SK-N-SH treated with all-trans-retinoic acid at 6 μM for 48 hours (cell line): ENCODE results near the gene KCNC3.

Experiments used
- ZC3H10 ChIP-seq: fragments of 250-450 bp; sonication (Bioruptor Pico); IDR thresholded peaks from 2 replicates; pipeline ENCODE4 v1.5.1; 2021; ENCODE audit warnings: mild to moderate bottlenecking, moderate library complexity
- ZFP3 ChIP-seq: fragments of 250-450 bp; sonication (Bioruptor Pico); IDR thresholded peaks from 2 replicates; pipeline ENCODE4 v1.5.0; 2020; ENCODE audit warnings: mild to moderate bottlenecking, moderate library complexity
- ZNF565 ChIP-seq: fragments of 450-650 bp; formaldehyde crosslinking; conservative IDR thresholded peaks from 2 replicates; pipeline ENCODE4 v1.5.0; 2020; ENCODE audit warnings: low read depth, mild to moderate bottlenecking, moderate library complexity

DNA sequence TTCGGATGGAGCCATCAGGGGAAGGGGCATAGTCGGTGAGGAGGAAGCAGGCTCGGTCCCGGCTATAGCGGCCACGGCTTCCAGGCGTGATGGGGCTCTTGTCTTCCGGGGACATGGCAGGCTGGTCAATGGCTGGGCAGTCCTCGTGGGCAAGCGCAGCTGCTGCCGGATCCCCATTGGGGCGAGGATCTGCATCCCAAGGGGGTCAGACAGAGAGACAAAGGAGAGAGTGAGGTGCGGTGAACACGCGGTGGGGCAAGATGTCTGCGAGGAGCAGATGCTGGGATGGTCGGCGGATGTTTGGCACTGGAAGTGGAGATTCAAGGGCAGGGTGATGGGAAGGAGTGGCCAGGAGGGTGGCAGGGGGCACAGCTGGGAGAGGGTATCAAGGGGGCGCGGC lies 8.6 kb downstream of the KCNC3 start:
- TF ChIP-seq ZC3H10 (CRISPR knock-in tag) = no peak
- no peak for TF ChIP-seq ZNF565 (CRISPR knock-in tag)
- TF ChIP-seq ZFP3 (CRISPR knock-in tag) = no peak
